Stimulated activated memory B cell treated with anti-CD40 and anti-IgM and Interleukin-4, amounts not matched to agents 10 μg/mL and 1 μg/mL and 100 μg/mL, for 72 hours (primary cell): Measurements from ENCODE around the gene BIRC7.

ENCODE experiments used
- ATAC-seq: fragments of 150-1000 bp; cut with Tn5 transposase; 2 replicates; pipeline ENCODE4 v1.10.0; 2021
- H3K27ac Mint-ChIP-seq: one replicate; pipeline ENCODE4 v1.8.0; 2022; ENCODE audit warnings: mild to moderate bottlenecking, mixed read lengths
- H3K27me3 Mint-ChIP-seq: one replicate; pipeline ENCODE4 v1.8.0; 2022; ENCODE audit warnings: mixed read lengths
- H3K36me3 Mint-ChIP-seq: one replicate; pipeline ENCODE4 v1.8.0; 2022; ENCODE audit warnings: mixed read lengths
- H3K4me1 Mint-ChIP-seq: one replicate; pipeline ENCODE4 v1.8.0; 2022; ENCODE audit warnings: mixed read lengths
- H3K4me3 Mint-ChIP-seq: one replicate; pipeline ENCODE4 v1.8.0; 2022; ENCODE audit warnings: mild to moderate bottlenecking, moderate library complexity, mixed read lengths
- H3K9me3 Mint-ChIP-seq: one replicate; pipeline ENCODE4 v1.8.0; 2022; ENCODE audit warnings: mixed read lengths

Gene BIRC7

GRCh38 chr20:63258781-63259180 is 23.1 kb downstream of the BIRC7 start:
- Mint-ChIP-seq H3K27me3 (peaks cover 89% of the 10 kb centered on the region), H3K36me3 (no peaks in the 10 kb centered on the region), H3K4me1 (peaks cover 5% of the 10 kb centered on the region), H3K9me3 (no peaks in the 10 kb centered on the region), H3K4me3 (no peak overlapping the region), H3K27ac (no peak overlapping the region)
- no peak for ATAC-seq

- Mint-ChIP-seq H3K9me3 (no peaks in the 10 kb centered on the region), H3K4me1 (peaks cover 2% of the 10 kb centered on the region), H3K27me3 (peaks cover 95% of the 10 kb centered on the region), H3K36me3 (no peaks in the 10 kb centered on the region), H3K4me3 (no peak overlapping the region), H3K27ac (no peak overlapping the region)
- ATAC-seq: no peak
Observed at GRCh38 chr20:63259734-63260460, 24.2 kb downstream of the BIRC7 start.

DNA sequence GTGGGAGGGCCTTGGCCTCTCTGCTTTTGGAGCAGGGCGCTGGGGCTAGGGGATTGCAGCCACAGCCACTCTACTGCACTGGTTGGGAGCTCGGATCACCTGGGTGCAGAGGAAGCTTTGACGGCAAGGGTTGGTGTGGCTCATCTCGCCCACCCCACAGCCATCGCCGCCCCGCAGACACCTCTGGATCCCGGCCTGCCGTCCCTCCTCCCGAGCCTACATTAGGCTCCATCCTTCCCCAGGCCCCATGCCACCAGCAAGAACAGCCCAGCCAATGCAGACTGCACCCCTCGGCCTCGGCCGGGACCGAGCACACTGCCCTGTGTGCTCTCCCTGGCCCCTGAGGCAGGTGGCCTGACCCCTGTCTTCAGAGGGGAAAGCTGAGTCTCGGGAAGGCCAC is 24.8 kb downstream of the BIRC7 start:
- Mint-ChIP-seq H3K36me3 (no peaks in the 10 kb centered on the region), H3K4me1 (no peaks in the 10 kb centered on the region), H3K9me3 (no peaks in the 10 kb centered on the region), H3K4me3 (no peak overlapping the region), H3K27ac (no peak overlapping the region), H3K27me3 (peaks cover 95% of the 10 kb centered on the region)
- ATAC-seq: no peak

- ATAC-seq: no peak
- no peaks in the 10 kb centered on the region for H3K9me3 Mint-ChIP-seq
- no peak overlapping the region for H3K4me3 Mint-ChIP-seq
- no peaks in the 10 kb centered on the region for H3K36me3 Mint-ChIP-seq
- no peak overlapping the region for H3K27ac Mint-ChIP-seq
- no peaks in the 10 kb centered on the region for H3K4me1 Mint-ChIP-seq
- peaks cover 90% of the 10 kb centered on the region for H3K27me3 Mint-ChIP-seq
Observed at GRCh38 chr20:63261060-63261794, 25.5 kb downstream of the BIRC7 start.

GRCh38 chr20:63261795-63262528 is 26.3 kb downstream of the BIRC7 start:
- H3K27ac Mint-ChIP-seq: no peak overlapping the region
- H3K4me3 Mint-ChIP-seq: no peak overlapping the region
- H3K27me3 Mint-ChIP-seq: peaks cover 85% of the 10 kb centered on the region
- H3K9me3 Mint-ChIP-seq: no peaks in the 10 kb centered on the region
- H3K4me1 Mint-ChIP-seq: no peaks in the 10 kb centered on the region
- no peak for ATAC-seq
- H3K36me3 Mint-ChIP-seq: no peaks in the 10 kb centered on the region

DNA sequence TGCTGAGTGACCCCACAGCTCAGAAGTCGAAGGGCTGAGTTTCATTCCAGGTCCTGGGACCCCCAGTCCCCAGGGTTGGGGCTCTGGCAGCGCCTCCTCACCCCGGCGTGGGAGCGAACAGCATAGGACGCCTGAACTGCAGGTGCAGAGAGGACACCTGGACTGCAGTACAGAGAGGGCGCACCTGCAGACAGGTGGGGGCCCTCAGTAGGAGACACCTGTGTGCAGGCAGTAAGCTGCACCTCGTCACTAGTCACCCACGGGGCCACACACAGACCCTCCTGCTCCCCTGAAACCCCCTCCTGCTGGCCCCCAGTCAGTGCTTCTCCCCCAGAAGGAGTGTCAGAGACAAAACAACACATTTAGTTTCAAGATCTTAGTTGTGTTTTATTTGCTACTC is 27.1 kb downstream of the BIRC7 start:
- H3K9me3 Mint-ChIP-seq: no peaks in the 10 kb centered on the region
- H3K27me3 Mint-ChIP-seq: peaks cover 85% of the 10 kb centered on the region
- no peak overlapping the region for H3K27ac Mint-ChIP-seq
- H3K4me1 Mint-ChIP-seq: no peaks in the 10 kb centered on the region
- no peak for ATAC-seq
- H3K36me3 Mint-ChIP-seq: no peaks in the 10 kb centered on the region
- H3K4me3 Mint-ChIP-seq: no peak overlapping the region

GRCh38 chr20:63264000-63264399 is 28.3 kb downstream of the BIRC7 start:
- Mint-ChIP-seq H3K27me3 (peaks cover 77% of the 10 kb centered on the region), H3K9me3 (no peaks in the 10 kb centered on the region), H3K4me1 (no peaks in the 10 kb centered on the region), H3K27ac (no peak overlapping the region), H3K4me3 (no peak overlapping the region), H3K36me3 (no peaks in the 10 kb centered on the region)
- ATAC-seq: no peak

GRCh38 chr20:63264519-63264918 is 28.8 kb downstream of the BIRC7 start:
- H3K4me3 Mint-ChIP-seq: no peak overlapping the region
- H3K4me1 Mint-ChIP-seq: no peaks in the 10 kb centered on the region
- no peak for ATAC-seq
- no peaks in the 10 kb centered on the region for H3K36me3 Mint-ChIP-seq
- no peaks in the 10 kb centered on the region for H3K9me3 Mint-ChIP-seq
- peaks cover 71% of the 10 kb centered on the region for H3K27me3 Mint-ChIP-seq
- H3K27ac Mint-ChIP-seq: no peak overlapping the region

DNA sequence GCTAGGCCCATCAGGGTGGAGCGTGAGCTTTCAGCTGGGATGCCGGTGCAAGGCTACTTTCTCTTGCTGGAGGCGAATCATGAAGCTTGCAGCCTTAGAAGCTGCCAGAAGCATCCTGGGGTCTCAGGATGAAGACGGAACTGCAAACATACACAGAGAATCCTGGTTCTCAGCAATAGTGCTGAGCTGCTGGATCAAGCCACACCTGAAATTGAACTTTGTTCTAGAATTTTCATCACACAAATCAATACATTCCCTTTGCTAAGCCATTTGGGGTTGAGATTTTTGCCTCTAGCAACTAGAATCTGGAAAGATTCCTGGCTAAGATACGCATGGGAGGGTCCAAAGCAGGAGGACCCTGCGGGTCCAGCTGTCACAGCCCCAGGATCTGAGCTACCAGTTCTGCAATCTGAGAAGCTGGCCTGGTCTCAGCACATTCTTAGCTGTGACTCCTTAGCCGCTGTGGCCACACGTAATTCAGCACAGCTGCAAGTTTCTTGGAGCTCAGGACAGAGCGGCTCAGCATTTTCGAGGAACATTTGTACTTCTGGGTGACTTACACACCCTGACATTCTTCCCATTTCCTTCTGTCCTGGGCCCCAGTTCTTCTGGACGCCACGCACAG is 30.3 kb downstream of the BIRC7 start:
- Mint-ChIP-seq H3K4me1 (no peaks in the 10 kb centered on the region), H3K9me3 (no peaks in the 10 kb centered on the region), H3K36me3 (no peaks in the 10 kb centered on the region), H3K27ac (no peak overlapping the region), H3K27me3 (peaks cover 57% of the 10 kb centered on the region), H3K4me3 (no peak overlapping the region)
- ATAC-seq: no peak

- Mint-ChIP-seq H3K4me3 (no peak overlapping the region), H3K4me1 (peaks cover 7% of the 10 kb centered on the region), H3K27ac (no peak overlapping the region), H3K27me3 (peaks cover 44% of the 10 kb centered on the region), H3K9me3 (no peaks in the 10 kb centered on the region), H3K36me3 (no peaks in the 10 kb centered on the region)
- ATAC-seq: no peak
Observed at GRCh38 chr20:63267691-63268090, 32.0 kb downstream of the BIRC7 start.

GRCh38 chr20:63268256-63268655 is 32.6 kb downstream of the BIRC7 start:
- Mint-ChIP-seq H3K9me3 (no peaks in the 10 kb centered on the region), H3K27me3 (peaks cover 39% of the 10 kb centered on the region), H3K36me3 (no peaks in the 10 kb centered on the region), H3K27ac (no peak overlapping the region), H3K4me1 (peaks cover 8% of the 10 kb centered on the region), H3K4me3 (no peak overlapping the region)
- ATAC-seq: no peak

- no peaks in the 10 kb centered on the region for H3K9me3 Mint-ChIP-seq
- H3K27me3 Mint-ChIP-seq: peaks cover 33% of the 10 kb centered on the region
- H3K4me3 Mint-ChIP-seq: no peak overlapping the region
- peaks cover 14% of the 10 kb centered on the region for H3K4me1 Mint-ChIP-seq
- H3K27ac Mint-ChIP-seq: no peak overlapping the region
- ATAC-seq: no peak
- H3K36me3 Mint-ChIP-seq: no peaks in the 10 kb centered on the region
Observed at GRCh38 chr20:63268671-63269439, 33.1 kb downstream of the BIRC7 start.

DNA sequence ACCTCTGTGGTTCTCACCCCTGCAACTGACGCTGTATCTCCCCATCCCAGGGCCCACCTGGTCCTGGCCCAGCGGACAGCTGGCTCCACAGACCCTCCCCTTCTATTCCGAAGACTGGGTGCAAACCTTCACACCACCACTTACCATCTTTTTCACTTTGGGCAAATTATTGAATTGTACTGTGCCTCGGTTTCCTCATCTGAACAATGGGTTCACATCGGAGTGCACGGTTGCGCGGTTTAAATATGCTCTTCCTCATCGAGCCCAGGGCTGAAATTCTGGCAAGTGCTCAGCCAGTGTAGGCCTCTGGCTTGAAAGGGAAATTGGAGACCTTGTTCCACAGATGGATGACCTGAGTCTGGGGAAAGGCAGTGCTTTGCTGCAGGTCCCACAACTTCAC is 34.0 kb downstream of the BIRC7 start:
- H3K9me3 Mint-ChIP-seq: no peaks in the 10 kb centered on the region
- H3K27ac Mint-ChIP-seq: no peak overlapping the region
- peaks cover 22% of the 10 kb centered on the region for H3K4me1 Mint-ChIP-seq
- peaks cover 24% of the 10 kb centered on the region for H3K27me3 Mint-ChIP-seq
- H3K4me3 Mint-ChIP-seq: no peak overlapping the region
- H3K36me3 Mint-ChIP-seq: no peaks in the 10 kb centered on the region
- no peak for ATAC-seq

DNA sequence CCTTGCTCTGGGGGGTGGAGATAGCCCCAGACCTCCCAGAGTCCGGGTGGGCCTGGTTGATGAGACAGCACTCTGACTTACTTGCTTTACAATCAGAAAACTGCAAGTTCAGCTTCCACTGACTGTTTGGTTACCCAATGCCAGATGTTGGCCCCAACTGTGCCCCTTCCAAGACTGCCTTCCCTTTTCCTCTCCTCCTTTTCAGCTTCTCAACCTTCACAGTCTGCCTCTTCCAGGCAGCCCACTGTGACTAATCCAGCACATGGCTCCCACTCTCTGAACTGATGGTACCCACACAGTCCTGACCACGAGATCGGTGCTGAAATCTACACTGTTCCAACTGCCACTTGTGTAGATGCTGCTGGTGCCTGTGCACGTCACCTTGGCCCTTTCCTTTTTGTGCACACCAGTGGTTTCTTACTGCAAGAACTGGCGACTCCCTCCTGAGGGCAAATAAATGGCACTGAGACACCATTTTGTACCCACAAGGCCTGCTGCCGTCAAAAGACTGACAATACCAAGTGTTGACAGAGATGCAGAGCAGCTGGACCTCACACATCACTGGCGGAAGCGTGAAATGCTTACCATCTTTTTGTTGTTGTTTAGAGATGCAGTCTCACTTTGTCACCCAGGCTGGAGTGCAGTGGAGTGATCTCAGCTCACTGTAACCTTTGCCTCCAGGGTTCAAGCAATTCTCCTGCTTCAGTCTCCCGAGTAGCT is 35.1 kb downstream of the BIRC7 start:
- Mint-ChIP-seq H3K36me3 (peaks cover 4% of the 10 kb centered on the region), H3K4me1 (peaks cover 33% of the 10 kb centered on the region), H3K9me3 (no peaks in the 10 kb centered on the region), H3K27ac (no peak overlapping the region), H3K27me3 (peaks cover 14% of the 10 kb centered on the region), H3K4me3 (no peak overlapping the region)
- ATAC-seq: no peak
